HepG2 (cell line): Measurements from ENCODE around the gene SLC25A48. TPM values are rescaled to one million over a fixed set of nuclear protein-coding genes. Genes with fewer than 3 reads are reported as not detected.

ENCODE experiments used
- ATAC-seq: fragments of 200-7000 bp; cut with Tn5 transposase; 3 replicates; pipeline ENCODE4 v1.9.1; 2020; ENCODE audit warnings: mild to moderate bottlenecking, moderate library complexity
- BruUV-seq: library from RNA; stranded (reverse); fragments of 400-500 nt; replicated peaks from 2 replicates; lab custom pipeline; 2021; lab: Mats Ljungman, UMichigan
- CTCF ChIA-PET: fragments of 300-600 bp; formaldehyde crosslinking; extraction: SDS; loops from one replicate; lab custom pipeline; 2021; ENCODE audit warnings: low total read pairs, inconsistent platforms, low intra/inter-chr PET ratio; lab: Yijun Ruan, JAX
- POLR2A ChIA-PET: fragments of 350-600 bp; sonication (Branson Sonifier 250); formaldehyde crosslinking; loops from one replicate; lab custom pipeline; 2020; ENCODE audit warnings: antibody characterized with exemption, inconsistent platforms; lab: Yijun Ruan, JAX
- DNase-seq: peaks from one replicate; pipeline ENCODE4 v3.0.0-alpha.2; 2015; ENCODE audit warnings: low spot score
- FAIRE-seq: peaks from 3 replicates; lab custom pipeline; 2011; peaks lifted over from hg19 to GRCh38; lab: Jason Lieb, UNC
- H2AFZ ChIP-seq: one replicate; pipeline ENCODE4 v1.6.1; 2011; ENCODE audit warnings: low read length, inconsistent platforms
- H3K27ac ChIP-seq: fragments of 300-600 bp; 3 replicates; pipeline ENCODE4 v1.8.0; 2011; ENCODE audit warnings: mixed run types, mild to moderate bottlenecking, mixed read lengths, low read length, inconsistent platforms; ENCODE audit not compliant: insufficient read depth; ENCODE audit errors: extremely low read length
- H3K27me3 ChIP-seq, 2 experiments: fragments of 200-600 bp in 1 of 2; 2 replicates in 1 of 2; 3 replicates in 1 of 2; pipeline versions ENCODE4 v1.6.0 to v1.8.0; 2011; ENCODE audit warnings: low read length in 2 of 2, mild to moderate bottlenecking in 2 of 2, moderate library complexity in 2 of 2, inconsistent platforms in 1 of 2; ENCODE audit not compliant: insufficient read depth in 2 of 2, control insufficient read depth in 1 of 2
- H3K36me3 ChIP-seq, 2 experiments: fragments of 200-600 bp in 1 of 2; replicated peaks in 1 of 2; 2 replicates in 1 of 2; 3 replicates in 1 of 2; pipeline versions ENCODE4 v1.5.1 to v1.8.0; 2011; ENCODE audit warnings: low read length in 2 of 2, inconsistent platforms in 1 of 2; ENCODE audit not compliant: insufficient read depth in 2 of 2, control insufficient read depth in 1 of 2
- H3K4me1 ChIP-seq: 2 replicates; pipeline ENCODE4 v1.5.1; 2012; ENCODE audit warnings: low read length, inconsistent platforms; ENCODE audit not compliant: insufficient read depth
- H3K4me2 ChIP-seq: 2 replicates; pipeline ENCODE4 v1.6.0; 2011; ENCODE audit warnings: low read depth, low read length, inconsistent platforms
- H3K4me3 ChIP-seq, 3 experiments: fragments of 200-600 bp in 1 of 3; sonication (generic), shearing (Covaris generic) in 1 of 3; replicated peaks in 1 of 3; 2 replicates each; pipeline ENCODE4 v1.5.1; 2011 to 2016; ENCODE audit warnings: low read length in 3 of 3, inconsistent platforms in 2 of 3, low read depth in 2 of 3, mild to moderate bottlenecking in 2 of 3, control low read depth in 1 of 3, mixed read lengths in 1 of 3; ENCODE audit not compliant: insufficient read depth in 1 of 3
- H3K79me2 ChIP-seq: one replicate; pipeline ENCODE4 v1.6.1; 2011; ENCODE audit warnings: low read length, inconsistent platforms; ENCODE audit not compliant: insufficient read depth
- H3K9ac ChIP-seq: 2 replicates; pipeline ENCODE4 v1.6.0; 2011; ENCODE audit warnings: mild to moderate bottlenecking, low read depth, low read length, inconsistent platforms; ENCODE audit not compliant: insufficient read depth
- H3K9me3 ChIP-seq: 2 replicates; pipeline ENCODE4 v1.5.1; 2012; ENCODE audit warnings: mild to moderate bottlenecking, low read length
- H4K20me1 ChIP-seq: 2 replicates; pipeline ENCODE4 v1.6.0; 2011; ENCODE audit warnings: inconsistent platforms, mild to moderate bottlenecking, low read length, moderate library complexity; ENCODE audit not compliant: insufficient read depth
- DNMT3B ChIP-seq: conservative IDR thresholded peaks from 2 replicates; pipeline ENCODE4 v1.6.1; 2016; ENCODE audit warnings: missing biosample characterization, control low read depth
- ELF3 ChIP-seq: IDR thresholded peaks from 2 replicates; pipeline ENCODE4 v1.6.1; 2016; ENCODE audit warnings: missing genetic modification reagents, missing compliant biosample characterization
- IRF9 ChIP-seq: sonication (generic); formaldehyde crosslinking; IDR thresholded peaks from 2 replicates; pipeline ENCODE4 v1.8.0; 2022; ENCODE audit warnings: missing genetic modification reagents, mild to moderate bottlenecking, borderline replicate concordance
- NKX3-1 ChIP-seq: sonication (generic); formaldehyde crosslinking; IDR thresholded peaks from 2 replicates; pipeline ENCODE4 v1.5.0; 2020; ENCODE audit warnings: missing genetic modification reagents
- NR0B2 ChIP-seq: sonication (generic); formaldehyde crosslinking; IDR thresholded peaks from 2 replicates; pipeline ENCODE4 v1.4.0; 2020; ENCODE audit warnings: mild to moderate bottlenecking, missing genetic modification reagents
- PAF1 ChIP-seq: IDR thresholded peaks from 2 replicates; pipeline ENCODE4 v1.6.1; 2016; ENCODE audit warnings: missing genetic modification reagents, missing compliant biosample characterization
- SMAD3 ChIP-seq: sonication (generic); formaldehyde crosslinking; IDR thresholded peaks from 2 replicates; pipeline ENCODE4 v1.4.0; 2020; ENCODE audit warnings: missing genetic modification reagents
- TBL1XR1 ChIP-seq: fragments of 150-350 bp; IDR thresholded peaks from 2 replicates; pipeline ENCODE4 v1.6.1; 2014; ENCODE audit warnings: borderline replicate concordance, low read length; ENCODE audit not compliant: partially characterized antibody
- THAP9 ChIP-seq: sonication (generic); formaldehyde crosslinking; IDR thresholded peaks from 2 replicates; pipeline ENCODE4; 2020; ENCODE audit warnings: missing genetic modification reagents, mild to moderate bottlenecking, borderline replicate concordance
- ZNF576 ChIP-seq: sonication (generic); formaldehyde crosslinking; IDR thresholded peaks from 2 replicates; pipeline ENCODE4 v1.4.0; 2020; ENCODE audit warnings: mild to moderate bottlenecking, missing genetic modification reagents
- ZNF691 ChIP-seq: sonication (generic); formaldehyde crosslinking; IDR thresholded peaks from 2 replicates; pipeline ENCODE4 v1.4.0; 2020; ENCODE audit warnings: missing genetic modification reagents, low read depth, mild to moderate bottlenecking, borderline replicate concordance
- ZNF83 ChIP-seq: sonication (generic); formaldehyde crosslinking; IDR thresholded peaks from 2 replicates; pipeline ENCODE4 v1.4.0; 2020; ENCODE audit warnings: missing genetic modification reagents, mild to moderate bottlenecking, borderline replicate concordance
- WGBS: methylation state at CpG from one replicate; pipeline ENCODE4 v1.1.6; 2017; ENCODE audit warnings: low lambda C conversion rate; 5-methylcytosine and 5-hydroxymethylcytosine counted together
- in situ Hi-C: cut with HindIII; loops from 2 replicates; pipeline ENCODE4 v1.10.0; 2017; ENCODE audit warnings: low pct_unique_long_range_greater_than_20kb; ENCODE audit not compliant: extremely low pct_ligation_motif_present
- intact Hi-C: fragments of 100-400 bp; cut with micrococcal nuclease; formaldehyde crosslinking; loops from one replicate; pipeline ENCODE4 v1.10.0; 2022; ENCODE audit not compliant: unreplicated experiment
- polyA plus RNA-seq, 8 experiments: library from polyadenylated mRNA; depleted of rRNA in 3 of 8; stranded (reverse) in 7 of 8; unstranded in 1 of 8; fragments of >200 nt; fragmentation: Illumina TruSeq in 4 of 8; extraction: Trizol in 4 of 8; gene quantifications; 2 replicates each; pipeline versions ENCODE4 v1.2.1 to v1.2.3, GENCODE V29; 2011 to 2016; ENCODE audit warnings: low read depth in 4 of 8, missing spikeins in 1 of 8, mixed read lengths in 1 of 8; ENCODE audit not compliant: insufficient read depth in 1 of 8
- total RNA-seq, 5 experiments: library from RNA; depleted of rRNA; stranded (reverse); fragments of >200 nt; fragmentation: Illumina TruSeq; extraction: Trizol; gene quantifications; 2 replicates each; pipeline ENCODE4 v1.2.3, GENCODE V29; 2016; ENCODE audit warnings: low read depth in 1 of 5

SLC25A48 gene
- total and polyA plus RNA-seq, 2 of the 13 experiments (the other 11 are each of a cell fraction or from before 2014, with no cell fraction given), result 0.17 to 4.5 TPM

- TF ChIP-seq ZNF691 (CRISPR knock-in tag) (no peak), IRF9 (CRISPR knock-in tag) (no peak)
- TF ChIP-seq, all 625 proteins: peak for 0
Measured at GRCh38 chr5:135814316-135814715, 20.1 kb upstream of the SLC25A48 start (continued).

GRCh38 chr5:135814812-135815211 lies 19.7 kb upstream of the SLC25A48 start:
- Histone ChIP-seq H4K20me1 (no peaks in the 10 kb centered on the region), H3K4me1 (no peaks in the 10 kb centered on the region), H3K27ac (no peak overlapping the region), H3K79me2 (no peaks in the 10 kb centered on the region), H3K9me3 (no peaks in the 10 kb centered on the region), H3K27me3 (peaks cover 3 to 15% of the 10 kb centered on the region in 2 experiments; a peak in 2 of 5 replicates), H3K4me3 (no peak overlapping the region), H3K36me3 (no peaks in the 10 kb centered on the region), H3K4me2 (no peak overlapping the region), H2AFZ (no peak overlapping the region), H3K9ac (no peak overlapping the region)
- TF ChIP-seq NKX3-1 (CRISPR knock-in tag) (no peak), ZNF576 (CRISPR knock-in tag) (no peak), ELF3 (CRISPR knock-in tag) (no peak), SMAD3 (CRISPR knock-in tag) (no peak), TBL1XR1 (no peak), ZNF83 (no peak), DNMT3B (CRISPR knock-in tag) (no peak), PAF1 (CRISPR knock-in tag) (no peak), THAP9 (CRISPR knock-in tag) (no peak), NR0B2 (no peak)
- DNase-seq (no peak), FAIRE-seq (no peak), ATAC-seq (no peak)
- intact Hi-C loops, result no loop called here
- in situ Hi-C loops, result no loop called here
- ChIA-PET CTCF (no interaction called here), POLR2A (no interaction called here)
- BruUV-seq, result no TSS peak
- 0% methylated on average over 3 of the region's 3 CpGs for WGBS
